ENCODE data around the gene TMEM132C.

Gene TMEM132C

DNA sequence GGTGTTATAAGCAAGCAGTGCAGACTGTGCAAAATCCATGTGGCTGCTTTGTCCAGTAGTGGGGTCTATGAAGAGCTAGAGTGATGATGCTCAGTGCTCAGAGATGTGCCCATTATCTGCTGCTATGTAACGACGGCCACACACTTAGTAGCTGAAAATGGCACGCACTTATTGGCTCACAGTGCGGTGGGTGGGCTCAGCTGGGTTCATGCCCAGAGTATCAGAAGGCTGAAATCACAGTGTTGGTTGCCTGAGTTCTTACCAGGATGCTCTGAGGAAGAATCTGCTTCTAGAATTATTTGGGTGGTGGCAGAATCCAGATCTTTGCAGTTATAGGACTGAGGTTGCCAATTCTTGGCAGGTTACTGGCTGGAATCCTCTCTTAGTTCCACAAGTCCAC is 432.1 kb downstream of the TMEM132C start:
- no peak for DNase-seq (ENCODE audit: low read depth in 2 of 2, low spot score in 1 of 2)

DNA sequence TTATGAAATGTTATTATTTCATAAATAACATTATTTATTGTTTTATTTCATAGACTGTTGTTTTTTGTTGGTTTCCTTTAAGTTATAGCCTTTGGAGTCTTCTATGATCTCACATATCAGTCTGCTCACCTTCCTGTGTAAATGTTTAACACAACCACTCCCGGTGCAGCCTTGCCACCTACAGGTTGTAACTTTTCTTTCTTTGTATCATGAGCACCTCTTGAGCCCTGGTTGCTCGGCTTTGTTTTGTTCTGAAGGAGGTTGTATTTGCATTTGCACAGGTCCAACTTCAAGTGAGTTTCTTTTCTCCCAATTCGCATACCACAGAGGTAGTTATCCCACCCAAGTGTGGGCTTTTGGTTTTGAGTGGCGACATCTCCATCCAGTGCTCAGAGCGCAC is 435.4 kb downstream of the TMEM132C start:
- no peak for DNase-seq (ENCODE audit: low read depth in 2 of 2, low spot score in 1 of 2)

DNA sequence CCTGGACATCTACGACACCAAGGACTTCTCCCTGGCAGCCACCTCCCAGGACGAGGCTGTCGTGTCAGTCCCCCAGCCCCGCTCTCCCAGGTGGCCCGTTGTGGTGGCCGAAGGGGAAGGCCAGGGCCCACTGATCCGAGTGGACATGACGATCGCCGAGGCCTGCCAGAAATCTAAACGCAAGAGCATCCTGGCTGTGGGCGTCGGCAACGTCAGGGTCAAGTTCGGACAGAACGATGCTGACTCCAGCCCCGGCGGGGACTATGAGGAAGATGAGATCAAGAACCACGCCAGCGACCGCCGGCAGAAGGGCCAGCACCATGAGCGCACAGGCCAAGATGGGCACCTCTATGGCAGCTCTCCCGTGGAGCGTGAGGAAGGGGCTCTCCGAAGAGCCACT is 438.2 kb downstream of the TMEM132C start:
- DNase-seq (ENCODE audit: low read depth in 2 of 2, low spot score in 1 of 2) = no peak

DNA sequence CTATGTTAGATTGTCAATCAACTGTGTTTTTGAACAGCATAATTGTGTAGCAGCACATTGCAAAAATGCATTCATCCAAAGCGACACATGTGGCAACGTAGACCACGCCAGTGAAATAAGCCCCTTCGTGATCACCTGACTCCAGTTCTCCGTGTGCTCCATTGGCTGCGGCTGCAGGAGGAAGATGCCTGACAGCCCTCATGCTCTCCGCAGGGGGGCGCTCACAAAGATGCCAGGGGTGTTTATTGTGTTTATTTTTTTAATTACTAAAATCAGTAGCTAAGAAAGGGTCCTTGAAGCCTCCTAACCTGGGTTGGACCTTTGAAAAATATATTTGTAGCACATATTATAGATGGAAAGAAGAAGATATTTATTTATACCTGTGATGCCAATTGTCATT is 440.5 kb downstream of the TMEM132C start:
- DNase-seq (ENCODE audit: low read depth in 2 of 2, low spot score in 1 of 2) = no peak

DNA sequence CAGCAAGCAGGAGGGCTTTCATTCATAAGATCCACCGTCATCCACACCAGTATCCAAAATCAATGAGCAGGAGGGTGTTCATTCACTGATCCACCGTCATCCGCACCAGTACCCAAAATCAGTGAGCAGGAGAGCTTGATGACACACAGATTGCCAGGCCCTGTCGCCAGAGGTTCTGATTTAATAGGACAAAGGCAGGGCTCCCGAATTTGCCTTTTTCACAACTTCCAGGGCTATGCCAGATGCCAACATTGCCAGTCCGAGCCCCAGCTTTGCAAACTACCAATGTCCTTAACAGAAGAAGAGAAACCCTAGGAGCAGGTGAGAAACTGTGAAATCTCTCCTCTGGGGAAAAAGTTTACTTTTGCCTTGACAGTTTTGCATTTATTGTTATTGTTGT is 441.8 kb downstream of the TMEM132C start:
- no peak for DNase-seq (ENCODE audit: low read depth in 2 of 2, low spot score in 1 of 2)

DNA sequence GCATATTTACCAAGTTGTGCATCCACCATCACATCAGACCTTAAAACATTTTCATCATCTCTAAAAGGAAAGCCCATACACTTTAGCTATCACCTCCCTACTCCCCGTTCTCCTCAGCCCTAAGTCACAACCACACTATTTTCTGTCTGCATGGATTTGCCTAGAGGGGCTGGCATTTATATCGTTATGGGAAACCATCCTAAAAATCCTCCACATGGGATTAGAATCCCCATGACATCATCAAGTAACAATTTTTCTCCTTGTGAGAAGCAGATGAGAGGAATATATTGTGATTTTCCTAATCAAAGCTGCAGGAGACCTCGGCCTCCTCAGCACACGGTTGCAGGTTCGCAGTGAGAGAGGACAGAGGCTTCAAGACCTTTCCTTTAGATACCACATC is 442.7 kb downstream of the TMEM132C start:
- DNase-seq (ENCODE audit: low read depth in 2 of 2, low spot score in 1 of 2) = no peak

DNA sequence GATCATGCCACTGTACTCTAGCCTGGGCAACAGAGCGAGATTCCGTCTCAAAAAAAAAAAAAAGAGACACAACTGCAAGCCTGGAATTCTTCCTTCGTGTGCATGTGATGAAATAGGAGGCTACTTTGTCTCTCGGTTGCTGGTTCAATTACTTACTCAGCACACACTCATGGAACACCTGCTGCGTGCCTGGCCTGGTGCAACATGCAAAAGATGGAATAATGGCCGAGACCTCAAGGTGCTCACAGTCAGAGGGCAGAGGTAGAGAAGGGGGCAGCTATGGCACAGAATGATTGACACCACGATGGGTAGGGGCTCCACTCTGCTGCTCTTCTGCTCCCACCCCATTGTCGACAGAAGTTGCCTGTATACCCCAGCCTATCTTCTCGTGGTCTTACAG is 444.5 kb downstream of the TMEM132C start:
- no peak for DNase-seq (ENCODE audit: low read depth in 2 of 2, low spot score in 1 of 2)

DNA sequence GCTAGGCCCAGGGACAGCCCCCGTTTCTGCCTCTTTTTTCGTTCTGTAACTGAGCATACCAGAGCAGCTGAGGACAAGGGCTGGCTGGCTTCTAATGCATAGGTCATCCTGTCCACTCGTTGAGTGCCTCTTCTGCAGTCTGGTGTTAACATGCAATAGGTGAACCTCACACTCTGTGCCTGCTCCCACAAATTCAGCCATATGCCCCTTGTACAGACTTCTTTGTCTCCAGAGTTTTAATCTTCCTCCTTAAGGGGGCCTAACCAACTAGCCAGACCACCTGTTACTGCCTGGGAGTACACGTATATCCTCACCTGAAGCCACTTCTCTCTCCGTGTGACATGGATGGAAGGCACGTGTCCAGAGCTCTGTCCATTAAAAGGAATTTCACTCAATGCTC is 445.7 kb downstream of the TMEM132C start:
- no peak for DNase-seq (ENCODE audit: low read depth in 2 of 2, low spot score in 1 of 2)

DNA sequence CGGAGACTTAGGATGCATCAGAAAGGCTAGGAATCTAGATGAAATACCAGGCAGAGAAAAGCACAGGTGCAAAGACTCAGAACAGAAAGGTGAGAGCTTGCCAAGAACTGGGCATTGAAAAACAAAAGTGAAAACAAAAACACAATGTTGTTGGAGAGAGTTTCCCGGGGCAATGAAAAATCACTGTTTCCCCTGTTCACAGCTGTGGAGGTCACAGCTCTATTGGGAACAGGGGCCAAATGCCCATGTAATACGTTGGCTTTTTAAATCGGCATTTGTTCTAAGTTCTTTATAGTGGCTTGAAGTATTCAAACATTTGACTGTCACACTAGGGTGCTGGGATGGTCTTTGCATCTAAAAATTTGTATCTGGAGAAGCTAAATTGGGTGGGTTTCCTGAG is 448.5 kb downstream of the TMEM132C start:
- DNase-seq (ENCODE audit: low read depth in 2 of 2, low spot score in 1 of 2) = no peak

DNA sequence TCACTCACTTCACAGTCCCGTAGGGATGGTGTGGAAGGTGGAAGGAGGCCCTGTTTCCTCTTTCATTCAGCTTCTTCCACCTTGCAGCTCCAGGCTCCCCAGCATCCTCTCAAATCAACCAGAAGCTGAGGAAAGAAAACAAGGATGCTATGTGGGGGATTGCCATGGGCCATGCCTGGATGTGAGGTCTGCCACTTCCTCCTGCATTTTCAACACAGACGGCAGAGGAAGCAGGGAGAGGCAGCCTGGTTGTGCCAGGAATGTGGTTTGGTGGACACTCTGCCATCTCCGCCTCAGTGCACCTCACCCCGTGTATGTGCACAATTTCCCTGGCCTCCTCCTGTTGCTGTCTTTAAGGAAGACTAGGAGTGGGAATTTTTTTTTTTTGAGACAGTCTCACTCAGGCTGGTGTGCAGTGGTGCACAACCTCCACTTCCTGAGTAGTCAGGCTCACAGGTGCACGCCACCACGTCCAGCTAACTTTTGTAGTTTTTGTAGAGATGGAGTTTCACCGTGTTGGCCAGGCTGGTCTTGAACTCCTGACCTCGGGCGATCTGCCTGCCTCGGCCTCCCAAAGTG is 457.6 kb downstream of the TMEM132C start:
- no peak for DNase-seq (ENCODE audit: low read depth in 2 of 2, low spot score in 1 of 2)

DNA sequence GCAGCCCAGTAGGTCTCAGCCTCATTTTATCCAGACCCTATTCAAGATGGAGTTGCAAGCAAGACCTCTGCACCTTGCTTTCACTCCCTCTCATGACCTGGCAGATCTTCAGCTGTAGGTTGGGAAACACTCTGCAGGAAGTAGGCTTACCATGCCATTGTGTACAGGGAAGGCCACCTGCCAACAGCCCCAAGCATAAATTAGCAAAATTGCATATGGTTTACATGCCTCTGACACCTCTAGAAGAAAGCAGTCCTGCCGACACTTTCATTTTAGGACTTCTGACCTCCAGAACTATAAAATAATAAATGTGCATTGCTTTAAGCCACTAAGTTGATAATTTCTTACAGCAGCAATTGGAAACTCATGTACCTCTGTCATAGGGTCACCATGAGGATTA is 459.9 kb downstream of the TMEM132C start:
- no peak for DNase-seq (ENCODE audit: low read depth in 2 of 2, low spot score in 1 of 2)

DNA sequence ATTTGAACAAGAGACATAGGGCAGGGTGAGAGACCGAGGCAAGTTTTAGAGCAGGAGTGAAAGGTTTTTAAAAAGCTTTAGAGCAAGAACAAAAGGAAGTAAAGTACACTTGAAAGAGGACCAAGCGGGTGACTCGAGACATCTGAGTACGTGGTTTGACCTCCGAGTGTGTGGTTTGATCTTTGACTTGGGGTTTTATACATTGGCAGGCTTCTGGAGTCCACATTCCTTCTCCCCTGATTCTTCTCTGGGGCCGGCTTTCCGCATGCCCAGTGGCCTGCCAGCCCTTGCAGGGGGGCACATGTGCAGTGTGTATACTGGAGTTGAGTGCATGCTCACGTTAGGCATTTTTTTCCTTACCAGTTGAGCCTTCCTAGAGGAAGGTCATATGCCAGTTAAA is 460.5 kb downstream of the TMEM132C start:
- no peak for DNase-seq (ENCODE audit: low read depth in 2 of 2, low spot score in 1 of 2)

DNA sequence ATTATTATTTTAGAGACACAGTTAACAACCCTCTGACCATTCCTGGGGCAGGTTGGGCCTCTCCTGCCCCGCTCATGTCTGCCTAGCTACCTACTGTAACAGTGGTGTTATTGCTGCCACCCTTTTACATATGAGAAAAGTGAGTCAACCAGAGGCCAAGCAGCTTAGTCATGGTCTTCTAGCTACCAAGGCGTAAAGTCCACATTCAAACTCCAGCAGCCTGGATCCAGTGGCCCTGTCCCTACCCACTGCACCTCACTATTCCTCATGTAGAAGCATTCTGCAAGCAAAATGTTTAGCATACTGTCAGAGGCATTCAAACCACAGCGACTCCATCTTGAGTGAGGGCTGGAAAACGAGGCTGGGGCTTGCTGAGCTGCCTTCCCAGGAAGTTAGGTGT is 461.0 kb downstream of the TMEM132C start:
- DNase-seq (ENCODE audit: low read depth in 2 of 2, low spot score in 1 of 2) = no peak

DNA sequence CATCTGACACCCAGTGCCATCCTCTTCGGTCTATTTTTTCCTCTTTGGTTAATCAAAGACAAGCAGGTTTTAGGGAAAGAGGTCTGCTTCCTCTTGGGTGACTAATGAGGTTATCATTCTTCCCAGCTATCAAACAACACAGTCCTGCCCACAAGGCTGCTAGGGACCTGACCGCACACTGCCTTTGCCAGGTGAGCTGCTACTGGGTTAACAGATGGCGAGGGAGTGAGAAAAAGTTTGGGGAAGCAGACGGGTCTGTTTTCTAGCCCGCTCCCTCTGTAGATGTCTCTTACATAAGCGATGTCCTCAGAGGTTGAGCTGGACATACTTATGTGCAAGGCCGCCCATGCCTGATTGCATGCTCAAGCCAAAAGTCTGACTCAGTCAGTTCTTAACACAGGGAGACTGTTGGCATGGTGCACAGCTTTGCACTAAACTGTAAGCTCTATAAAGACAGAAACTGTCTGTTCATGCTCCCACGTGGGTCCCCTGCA is 462.7 kb downstream of the TMEM132C start:
- no peak for DNase-seq (ENCODE audit: low read depth in 2 of 2, low spot score in 1 of 2)

DNA sequence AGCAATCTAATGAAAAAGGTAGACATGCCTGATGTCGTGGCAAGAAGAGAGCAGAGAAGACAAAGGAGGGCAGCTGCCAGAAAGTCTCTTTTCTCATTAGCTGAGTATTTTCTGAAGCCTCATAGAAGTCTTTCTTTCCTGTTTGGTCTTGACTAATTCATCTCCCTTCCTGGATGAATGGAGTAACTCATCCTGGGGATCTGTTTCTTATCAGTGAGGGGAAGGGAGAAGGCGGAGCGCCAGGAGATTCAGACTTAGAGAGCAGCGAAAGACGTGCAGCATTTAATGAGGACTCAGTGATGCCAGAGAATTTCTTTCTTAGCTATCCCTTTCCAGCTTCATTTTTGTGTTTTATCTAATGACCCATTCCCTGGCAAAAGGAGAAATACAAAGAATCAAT is 467.4 kb downstream of the TMEM132C start:
- DNase-seq (ENCODE audit: low read depth in 2 of 2, low spot score in 1 of 2) = no peak

DNA sequence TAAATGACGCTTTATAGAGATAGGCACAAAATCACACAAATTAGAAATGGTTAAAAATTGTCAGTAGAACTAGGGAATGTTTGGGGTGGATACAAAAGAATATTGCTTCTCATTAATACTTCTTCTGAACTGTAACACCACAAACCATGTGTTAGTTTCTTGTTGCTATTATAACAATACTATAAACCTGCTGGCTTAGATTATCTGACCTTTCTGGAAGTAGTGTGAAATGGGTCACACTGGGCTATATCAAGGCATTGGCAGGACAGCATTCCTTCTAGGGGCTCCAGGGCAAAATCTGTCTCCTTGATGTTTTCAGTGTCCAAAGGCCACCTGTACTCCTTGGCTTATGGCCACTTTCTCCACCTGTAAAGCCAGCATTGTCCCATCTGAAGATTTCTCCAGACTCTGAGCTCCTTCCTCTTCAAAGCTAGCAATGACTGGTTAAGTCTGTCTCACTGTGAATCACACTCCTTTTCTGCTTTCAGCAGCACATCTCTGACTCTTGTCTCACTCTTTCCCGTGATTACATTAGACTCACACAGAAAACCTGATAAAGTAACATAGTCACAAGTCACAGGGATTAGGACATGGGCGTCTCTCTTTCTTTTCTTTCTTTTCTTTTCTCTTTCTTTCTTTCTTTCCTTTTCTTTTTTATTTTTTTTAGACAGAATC is 470.5 kb downstream of the TMEM132C start:
- no peak for DNase-seq (ENCODE audit: low read depth in 2 of 2, low spot score in 1 of 2)

DNA sequence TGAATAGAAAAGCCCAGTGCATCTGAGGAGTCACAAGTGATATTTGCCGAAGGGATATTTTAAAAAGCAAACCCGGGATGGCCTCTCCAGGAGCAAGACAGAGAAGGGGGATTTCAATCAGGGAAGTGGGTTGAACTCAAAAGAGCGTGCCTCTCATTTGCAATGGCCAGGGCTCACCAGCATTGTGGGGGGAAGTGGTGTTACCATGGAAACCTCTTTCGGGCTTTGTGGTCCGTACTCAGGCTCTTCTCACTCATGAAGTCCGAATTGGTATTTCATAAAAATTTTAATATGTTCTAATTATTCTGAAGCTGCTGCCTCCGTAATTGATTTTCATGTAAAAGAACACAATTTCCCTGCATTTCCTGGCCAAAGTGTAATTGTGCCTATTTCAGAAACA is 476.9 kb downstream of the TMEM132C start:
- no peak for DNase-seq (ENCODE audit: low read depth in 2 of 2, low spot score in 1 of 2)

DNA sequence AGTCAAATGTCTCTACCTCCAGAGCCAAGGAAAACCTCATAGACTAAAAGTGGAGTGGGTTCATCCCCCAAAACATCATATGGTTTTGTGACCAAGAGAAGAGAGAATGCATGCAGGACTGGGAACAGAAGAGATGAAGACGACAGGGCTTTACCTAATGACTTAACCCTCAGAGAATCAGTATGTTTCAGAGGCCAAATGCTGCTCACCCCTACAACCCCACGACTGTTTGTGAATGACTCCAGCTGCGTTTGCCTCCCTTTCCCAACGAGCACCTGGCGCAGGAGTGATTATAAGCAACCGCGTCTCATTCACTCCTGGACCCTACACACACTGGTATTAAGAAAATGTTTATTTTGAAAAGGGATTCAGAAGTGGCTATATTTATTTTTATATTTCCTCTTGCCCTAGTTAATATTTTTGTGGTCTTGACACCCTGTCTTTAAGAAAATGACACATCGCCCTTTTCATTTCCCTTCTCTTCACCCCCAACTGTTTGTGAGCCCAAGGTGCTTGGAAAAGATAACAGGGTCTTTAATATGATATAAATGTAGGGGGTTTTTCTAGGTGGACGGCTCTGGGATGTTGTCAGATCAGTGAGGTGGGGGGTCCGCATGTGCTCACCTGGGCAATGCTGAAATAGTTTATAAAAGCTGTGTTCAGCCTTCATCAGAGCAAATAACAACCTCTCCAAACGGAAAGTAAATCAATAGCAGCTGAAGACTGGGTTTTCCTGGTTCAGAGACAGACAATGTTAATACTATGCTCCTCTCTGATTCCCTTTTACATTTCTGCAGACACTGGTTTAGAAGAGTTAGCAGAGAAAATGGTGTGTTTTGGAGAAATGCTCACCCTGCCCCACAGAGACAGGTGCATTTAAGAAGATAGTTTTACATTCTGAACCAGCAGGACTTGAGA is 479.1 kb downstream of the TMEM132C start:
- DNase-seq (ENCODE audit: low read depth in 2 of 2, low spot score in 1 of 2) = no peak

DNA sequence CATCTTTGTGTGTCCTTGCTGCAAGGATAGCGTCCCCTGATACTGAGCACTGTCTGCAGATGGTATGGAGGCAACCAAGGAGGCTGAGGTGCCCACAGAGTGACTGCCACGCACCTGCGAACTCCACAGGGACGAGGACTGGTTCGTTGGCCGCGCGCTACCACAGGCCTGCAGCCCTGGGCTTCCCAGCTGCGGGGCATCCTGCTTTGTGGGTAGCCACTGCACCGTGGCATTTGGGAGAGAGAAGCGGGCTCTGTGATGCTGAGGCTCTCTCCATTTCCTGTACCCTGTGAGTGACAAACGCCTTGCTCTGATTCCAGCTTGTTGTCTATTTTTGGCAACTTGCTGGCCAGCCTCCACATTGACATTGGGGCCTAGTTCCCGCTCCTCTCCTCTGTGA is 480.5 kb downstream of the TMEM132C start:
- DNase-seq (ENCODE audit: low read depth in 2 of 2, low spot score in 1 of 2) = no peak

DNA sequence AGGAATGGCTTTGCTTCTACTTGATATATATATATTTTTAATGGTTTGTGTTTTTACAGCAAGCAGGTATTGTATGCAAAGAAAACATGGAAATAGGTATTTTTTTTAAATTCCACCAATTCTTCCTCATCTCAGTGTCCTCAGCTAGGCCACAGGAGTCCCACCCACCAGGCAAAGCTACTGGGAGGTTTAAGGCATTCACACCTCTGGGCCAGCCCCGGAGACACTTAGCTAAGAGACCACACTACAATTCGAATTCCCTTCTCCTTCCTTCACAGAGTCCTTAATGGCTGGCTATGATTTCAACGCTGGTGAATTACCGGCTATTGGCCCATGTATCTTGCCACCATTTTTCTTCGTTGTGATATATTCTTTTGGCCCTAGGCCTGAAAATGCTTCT is 485.4 kb downstream of the TMEM132C start:
- DNase-seq (ENCODE audit: low read depth in 2 of 2, low spot score in 1 of 2) = no peak

DNA sequence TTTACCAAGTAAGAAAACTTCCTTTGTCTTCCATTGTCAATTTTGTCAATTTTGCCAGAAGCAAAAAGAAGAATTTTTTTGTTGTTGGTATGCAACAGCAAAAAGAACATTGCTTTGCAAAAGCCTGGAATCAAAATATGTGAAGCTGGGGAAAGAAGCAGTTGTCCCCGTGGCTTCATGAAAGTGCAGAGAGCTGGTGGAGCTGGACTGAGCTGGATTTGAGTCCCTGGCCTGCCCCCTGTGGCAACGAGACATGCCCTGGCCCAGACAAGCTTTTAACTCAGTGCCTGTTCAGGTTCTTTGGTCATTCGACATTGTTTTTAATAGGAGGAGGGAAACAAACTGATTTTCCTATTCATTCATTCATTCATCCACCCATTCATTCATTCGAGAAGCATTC is 486.5 kb downstream of the TMEM132C start:
- DNase-seq (ENCODE audit: low read depth in 2 of 2, low spot score in 1 of 2) = no peak

DNA sequence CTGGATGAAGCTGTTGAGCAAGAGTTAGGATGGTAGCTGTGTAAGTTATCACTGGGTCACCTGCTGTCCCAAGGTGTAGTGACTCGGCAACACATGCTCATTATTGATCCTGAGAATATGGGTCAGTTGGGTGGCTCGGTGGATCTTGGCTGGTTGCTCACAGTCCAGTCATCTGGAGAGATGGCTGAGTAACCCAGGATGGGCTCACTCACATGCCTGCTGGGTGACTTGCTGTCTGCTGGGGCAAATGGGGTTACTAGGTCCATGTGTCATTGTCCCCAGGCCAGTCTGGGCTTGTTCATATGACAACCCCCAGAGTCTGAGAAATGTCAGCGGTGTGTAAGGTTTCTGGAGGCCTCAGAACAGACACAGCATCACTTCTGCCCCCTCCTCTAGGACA is 487.3 kb downstream of the TMEM132C start:
- no peak for DNase-seq (ENCODE audit: low read depth in 2 of 2, low spot score in 1 of 2)

Measured in stimulated activated CD8-positive, alpha-beta memory T cell treated with anti-CD3 and anti-CD28 coated beads, Interleukin-4, amount 100 ng/mL, for 1 hour (primary cell).